Stimulated activated CD4-positive, alpha-beta T cell treated with anti-CD3 and anti-CD28 coated beads, Interleukin-2, amount 100 ng/mL, for 4 hours (primary cell): Measurements from ENCODE around the gene SVOP.
"Not testable (repeated sequence)": the region's sequence is repeated elsewhere in the genome, so short reads cannot be mapped to it uniquely, and the experiment has no call there.

Experiments used
- DNase-seq: peaks from one replicate; pipeline ENCODE4 v3.0.0-alpha.2; 2020; ENCODE audit warnings: low read depth

SVOP gene

DNA sequence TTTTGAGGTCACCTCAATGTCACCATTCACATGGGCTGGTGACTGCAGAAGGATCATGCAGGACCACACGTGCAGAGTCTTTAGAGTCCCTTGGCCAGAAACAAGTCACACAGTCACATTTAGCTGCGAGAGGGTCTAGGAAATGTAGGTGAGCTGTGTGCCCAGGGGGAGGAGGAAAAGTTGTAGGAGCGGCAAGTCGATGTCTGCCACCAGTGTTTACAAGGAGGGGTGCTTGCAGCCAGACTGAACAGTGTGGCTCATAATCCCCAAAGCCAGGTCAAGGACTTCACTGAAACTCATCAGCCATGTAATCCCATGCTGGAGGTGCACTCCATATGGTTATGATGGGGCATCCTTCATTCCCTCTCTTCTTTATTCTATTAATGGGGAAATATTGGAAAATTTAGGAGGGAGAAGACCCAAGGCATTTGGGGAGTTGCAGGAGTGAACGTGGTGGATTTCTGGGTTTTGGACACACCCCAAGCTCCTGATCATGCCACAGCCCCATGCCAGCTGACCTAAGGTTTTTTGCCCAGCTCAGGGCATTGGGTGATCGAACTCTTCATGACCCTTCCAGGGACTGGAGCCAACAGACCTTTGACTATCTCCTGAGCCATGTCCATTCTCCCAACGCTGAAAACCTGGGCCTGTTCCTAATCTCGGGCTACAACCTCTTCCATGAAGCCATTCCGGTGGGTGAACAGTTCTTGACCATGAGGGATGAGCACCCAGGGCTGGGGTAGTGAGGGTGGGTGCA is 133.8 kb downstream of the SVOP start:
- no peak for DNase-seq

DNA sequence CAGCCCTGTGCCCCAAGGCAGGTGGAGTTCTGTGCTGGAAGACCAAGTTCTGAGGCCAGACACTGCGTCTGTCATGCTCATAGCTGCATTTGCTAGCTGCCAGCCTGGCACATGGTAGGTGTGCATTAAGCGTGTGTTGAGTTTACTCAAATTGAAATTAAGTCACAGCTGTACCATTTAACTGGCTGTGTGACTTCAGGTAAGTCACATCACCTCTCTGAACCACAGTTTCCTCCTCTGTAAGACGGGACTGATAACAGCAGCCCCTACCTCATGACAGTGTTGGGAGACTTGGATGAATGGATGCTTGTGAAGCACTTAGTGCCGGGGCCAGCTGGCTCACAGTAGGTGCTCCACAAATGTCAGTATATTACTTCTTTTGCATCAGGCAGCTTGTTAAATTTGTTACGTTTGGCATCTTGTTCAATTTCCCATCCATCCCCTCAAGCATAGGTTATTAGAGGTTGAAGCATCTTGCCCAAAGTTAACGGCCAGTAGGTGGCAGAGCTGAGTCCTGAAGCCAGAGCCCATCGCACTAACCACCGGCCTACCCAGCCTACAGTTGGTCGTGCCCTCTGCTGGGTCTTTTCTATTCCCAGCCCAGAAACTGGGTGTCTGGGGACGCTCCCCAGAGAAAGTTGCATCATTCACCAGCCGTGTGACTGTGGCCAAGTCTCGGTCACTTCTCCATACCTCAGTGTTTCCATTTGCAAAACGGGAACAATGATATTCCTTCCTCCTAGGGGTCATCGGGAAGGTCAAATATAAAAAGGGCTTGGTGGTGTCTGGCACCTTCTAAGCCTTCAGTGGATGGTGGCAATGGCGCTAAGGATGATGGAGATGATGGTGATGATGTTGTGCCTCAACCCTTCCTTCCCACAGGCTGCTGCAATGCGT is 136.5 kb downstream of the SVOP start:
- DNase-seq: peak; percentile 36

DNA sequence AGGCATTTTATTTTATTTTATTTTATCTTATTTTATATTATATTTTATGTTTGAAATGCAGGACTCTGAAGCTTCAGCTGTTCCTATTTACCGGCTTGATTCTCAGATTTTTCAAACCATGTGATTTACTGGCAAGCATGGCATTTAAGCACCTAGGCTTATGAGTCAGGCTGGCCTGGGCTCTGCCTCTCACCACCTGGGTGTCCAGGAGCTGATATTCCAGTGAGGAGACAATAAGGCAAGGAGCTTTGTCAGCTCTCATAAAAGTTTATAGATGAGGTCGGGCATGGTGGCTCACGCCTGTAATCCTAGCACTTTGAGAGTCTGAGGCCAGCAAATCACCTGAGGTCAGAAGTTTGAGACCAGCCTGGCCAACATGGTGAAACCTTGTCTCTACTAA is 138.9 kb downstream of the SVOP start:
- no peak for DNase-seq

DNA sequence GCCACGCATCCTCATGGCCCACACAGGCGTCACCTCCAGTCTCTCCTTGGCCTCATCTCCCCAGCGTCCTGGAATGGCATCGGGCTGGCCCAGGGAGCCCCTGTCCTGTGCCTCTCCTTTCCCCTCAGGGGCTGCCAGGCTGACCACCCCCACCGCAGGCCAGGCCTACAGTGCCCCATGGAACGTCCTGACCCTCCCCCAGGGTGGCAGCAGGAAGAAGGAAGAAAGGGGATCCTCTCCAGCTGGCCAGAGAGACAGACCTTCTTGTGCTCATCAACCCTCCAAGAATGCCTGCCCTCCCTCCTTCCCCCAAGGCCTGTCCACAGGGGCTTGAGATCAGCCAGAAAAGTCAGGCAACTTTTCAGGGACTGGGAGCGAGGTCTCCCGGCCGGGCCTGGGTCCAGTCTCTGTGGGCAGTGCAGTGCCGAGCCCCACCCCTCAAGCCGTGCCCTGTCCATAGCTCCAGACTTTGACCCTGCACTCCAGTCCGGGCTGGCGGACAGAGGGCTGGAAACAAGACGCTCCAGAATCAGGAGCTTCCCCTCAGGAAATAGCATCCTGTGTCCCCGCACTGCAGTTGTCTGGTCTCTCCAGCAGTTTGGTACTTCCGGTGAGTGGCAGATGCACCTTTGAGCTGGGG is 141.1 kb downstream of the SVOP start, which contains the start of gene DAO:
Gene DAO, plus strand, starts transcription at position 478 of the 640 bp plus-strand sequence. CDS start 4,915 bp downstream, outside the sequence.
- no peak for DNase-seq

DNA sequence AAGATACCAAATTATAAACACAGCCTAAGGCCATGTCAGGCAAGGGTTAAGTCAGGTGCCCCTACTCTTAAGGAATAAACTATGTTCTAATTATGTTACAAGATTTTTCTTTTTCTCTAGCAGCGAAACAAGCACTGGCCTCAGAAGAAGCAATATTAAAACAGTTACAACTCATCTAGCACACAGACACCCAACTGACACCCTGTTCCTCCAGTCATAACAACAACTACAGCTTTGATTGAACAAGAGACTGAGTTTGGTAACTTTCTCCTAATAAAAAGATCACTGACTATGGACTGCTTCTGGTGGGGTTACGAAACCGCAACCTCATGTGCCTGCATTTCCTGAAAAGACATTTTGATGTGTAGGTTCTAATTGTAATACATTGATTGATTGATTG is 144.3 kb downstream of the SVOP start:
- DNase-seq: no peak

DNA sequence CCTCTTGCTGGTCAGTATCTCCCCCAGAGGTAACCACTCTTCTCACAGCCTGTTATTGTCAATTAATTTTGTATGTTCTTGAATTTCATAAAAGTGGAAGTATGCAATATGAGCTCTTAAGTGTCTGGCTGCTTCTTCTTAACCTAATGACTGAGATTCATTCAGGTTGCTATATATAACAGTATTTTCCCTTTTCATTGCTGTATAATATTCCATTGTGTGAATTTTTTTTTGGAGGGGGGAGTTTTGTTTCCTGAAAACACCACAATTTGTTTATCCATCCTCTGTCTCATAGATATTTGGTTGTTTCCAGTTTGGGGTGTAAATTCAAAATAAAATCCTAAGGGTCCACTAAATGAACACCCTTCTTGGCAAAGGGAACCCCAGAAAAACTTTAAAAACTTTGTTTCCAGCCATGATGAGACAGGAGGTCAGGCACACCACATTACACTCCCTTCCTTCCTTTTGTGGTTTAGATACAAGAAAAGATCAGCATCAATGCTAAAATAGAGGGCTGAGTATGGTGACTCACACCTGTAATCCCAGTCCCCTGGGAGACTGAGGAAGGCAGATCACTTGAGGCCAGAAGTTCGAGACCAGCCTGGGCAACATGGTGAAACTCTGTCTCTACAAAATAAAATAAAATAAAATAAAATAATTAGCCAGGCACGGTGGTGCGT is 145.0 kb downstream of the SVOP start:
- no peak for DNase-seq

DNA sequence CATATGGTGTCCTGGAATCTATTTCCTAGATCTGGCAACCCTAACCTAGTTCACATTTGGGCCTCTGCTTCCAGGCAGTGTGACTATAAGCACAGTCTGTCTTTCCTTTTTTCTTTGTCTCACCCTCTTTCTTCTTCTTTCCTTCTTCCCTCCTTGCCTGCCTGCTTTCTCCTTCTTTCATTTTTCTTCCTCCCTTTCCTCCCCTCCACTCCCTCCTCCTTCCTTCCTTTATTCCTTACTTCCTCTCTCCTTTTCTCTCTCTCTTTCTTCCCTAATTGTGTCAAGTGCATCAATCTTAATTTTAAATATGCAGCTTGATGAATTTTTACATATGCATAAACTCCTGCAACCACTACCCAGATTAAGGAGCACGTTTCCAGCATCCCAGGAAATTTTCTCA is 145.6 kb downstream of the SVOP start:
- DNase-seq: no peak

DNA sequence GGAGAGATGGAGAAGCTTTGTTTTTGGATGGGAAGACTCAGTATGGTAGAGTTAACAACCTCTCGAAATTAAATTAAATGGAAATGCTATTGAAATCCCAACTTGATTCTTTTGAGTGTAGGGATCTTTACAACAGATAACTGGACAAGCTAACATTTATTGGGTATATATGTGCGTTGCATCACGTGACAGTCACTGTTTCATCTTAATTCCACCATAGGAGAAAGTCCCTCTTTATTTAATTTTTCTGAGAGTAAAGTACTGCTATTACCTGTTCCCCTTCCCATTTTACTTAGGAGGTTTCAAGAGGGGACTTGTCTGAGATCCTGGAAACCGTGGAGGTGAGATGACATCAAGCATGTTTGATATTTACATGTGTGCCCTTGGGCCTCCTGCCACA is 152.1 kb downstream of the SVOP start:
- DNase-seq: no peak

DNA sequence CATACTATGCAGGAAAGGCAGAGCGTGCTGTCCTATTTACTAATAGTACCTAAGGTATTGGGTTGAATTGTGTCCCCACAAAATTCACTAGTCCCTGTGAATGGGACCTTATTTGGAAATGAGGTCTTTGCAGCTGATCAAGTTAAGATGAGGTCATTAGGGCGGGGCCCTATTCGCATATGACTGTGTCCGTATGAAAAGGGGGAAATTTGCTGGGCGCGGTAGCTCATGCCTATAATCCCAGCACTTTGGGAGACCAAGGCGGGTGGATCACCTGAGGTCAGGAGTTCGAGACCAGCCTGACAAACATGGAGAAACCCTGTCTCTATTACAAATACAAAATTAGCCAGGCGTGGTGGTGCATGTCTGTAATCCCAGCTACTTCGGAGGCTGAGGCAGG is 154.8 kb downstream of the SVOP start:
- not testable (repeated sequence) for DNase-seq

DNA sequence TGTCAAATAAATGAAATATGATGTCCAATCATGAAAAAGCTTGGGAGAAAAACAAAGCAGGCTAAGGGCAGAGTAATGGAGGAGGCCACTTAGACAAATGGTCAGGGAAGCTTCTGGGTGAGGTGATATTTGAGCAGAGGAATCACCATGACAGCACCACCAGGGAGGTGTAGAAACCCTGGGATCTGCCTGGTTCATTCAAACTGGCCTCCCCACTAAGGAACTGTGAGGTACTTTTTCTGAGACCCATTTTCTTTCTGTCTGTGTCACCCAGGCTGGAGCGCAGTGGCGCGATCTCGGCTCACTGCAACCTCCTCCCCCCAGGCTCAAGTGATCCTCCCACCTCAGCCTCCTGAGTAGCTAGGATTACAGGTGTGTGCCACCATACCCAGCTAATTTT is 155.7 kb downstream of the SVOP start:
- no peak for DNase-seq

DNA sequence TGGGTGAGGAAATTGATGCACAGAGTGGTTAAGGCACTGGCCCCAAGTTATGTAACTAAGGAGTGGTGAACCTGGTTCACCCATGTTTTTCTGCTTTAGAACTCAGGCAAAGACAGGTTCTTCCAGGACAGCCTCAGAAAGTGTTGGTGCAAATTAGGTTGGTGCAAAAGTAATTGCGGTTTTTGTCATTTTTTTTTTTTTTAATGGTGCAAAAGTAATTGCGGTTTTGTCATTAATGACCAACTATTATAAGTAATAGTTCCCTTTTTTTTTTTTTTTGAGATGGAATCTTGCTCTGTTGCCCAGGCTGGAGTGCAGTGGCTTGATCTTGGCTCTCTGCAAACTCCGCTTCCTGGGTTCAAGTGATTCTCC is 158.3 kb downstream of the SVOP start:
- DNase-seq: no peak

DNA sequence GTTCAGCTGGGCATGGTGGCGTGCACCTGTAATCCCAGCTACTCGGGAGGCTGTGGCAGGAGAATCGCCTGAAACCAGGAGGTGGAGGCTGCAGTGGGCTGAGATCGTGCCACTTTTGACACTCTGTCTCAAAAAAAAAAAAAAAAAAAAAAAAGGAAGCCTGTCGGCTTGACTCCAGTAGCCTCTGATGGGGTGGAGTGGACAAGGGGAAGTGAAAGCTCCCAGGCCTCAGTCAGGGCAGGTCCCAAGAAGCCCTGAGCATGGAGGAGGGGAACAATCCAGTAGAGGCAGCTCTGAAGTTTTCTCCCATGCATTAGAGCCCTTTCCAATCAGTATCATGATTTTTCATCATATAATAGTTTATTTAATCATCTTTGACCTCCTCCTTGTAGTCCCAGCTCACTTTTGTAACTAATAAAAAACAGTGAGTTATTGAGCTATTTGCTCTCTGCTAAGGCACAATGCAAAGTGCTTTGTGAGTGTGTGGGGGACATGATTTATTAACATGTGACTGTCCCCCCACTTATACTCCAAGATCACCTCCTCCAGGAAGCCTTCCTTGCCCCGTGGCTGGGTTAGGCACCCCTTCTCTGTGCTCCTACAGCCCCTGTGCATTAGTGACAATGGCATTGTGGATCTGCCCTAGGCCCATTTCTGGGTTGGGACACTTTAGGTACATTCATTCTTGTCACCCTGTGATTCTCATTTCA is 158.8 kb downstream of the SVOP start:
- no peak for DNase-seq

DNA sequence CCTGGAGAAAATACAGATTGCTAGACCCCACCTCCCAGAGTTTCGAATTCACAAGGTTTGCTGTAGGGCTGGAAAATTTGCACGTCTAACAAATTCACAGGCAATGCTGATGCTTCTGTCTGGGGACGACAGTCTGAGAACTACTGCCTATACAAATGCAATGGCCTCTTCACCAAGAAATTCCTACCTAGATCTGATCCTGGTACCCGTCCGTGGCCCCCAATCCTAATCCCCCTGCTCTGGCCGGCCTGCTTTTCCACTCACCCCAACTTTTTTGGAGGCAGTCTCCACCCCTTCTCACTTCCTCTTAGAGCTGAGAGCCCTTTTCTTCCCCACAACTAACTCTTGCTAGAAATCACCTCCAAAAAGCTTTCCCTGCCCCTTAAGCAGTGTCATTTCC is 160.4 kb downstream of the SVOP start:
- no peak for DNase-seq

DNA sequence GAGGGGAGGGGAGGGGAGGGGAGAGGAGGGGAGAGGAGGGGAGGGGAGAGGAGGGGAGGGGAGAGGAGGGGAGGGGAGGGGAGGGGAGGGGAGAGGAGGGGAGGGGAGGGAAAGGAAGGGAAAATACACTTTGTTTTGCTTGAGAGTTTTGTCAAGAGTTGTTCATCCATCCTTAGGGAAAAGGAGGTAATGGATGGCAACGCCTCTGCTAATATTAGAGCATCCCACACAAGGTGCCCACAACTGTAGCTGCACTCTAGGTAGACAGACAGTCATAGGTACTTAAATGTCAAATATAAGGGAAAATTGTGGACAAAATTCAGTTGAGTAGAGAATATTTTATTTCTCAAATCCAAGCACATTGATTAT is 161.0 kb downstream of the SVOP start:
- DNase-seq: no peak

DNA sequence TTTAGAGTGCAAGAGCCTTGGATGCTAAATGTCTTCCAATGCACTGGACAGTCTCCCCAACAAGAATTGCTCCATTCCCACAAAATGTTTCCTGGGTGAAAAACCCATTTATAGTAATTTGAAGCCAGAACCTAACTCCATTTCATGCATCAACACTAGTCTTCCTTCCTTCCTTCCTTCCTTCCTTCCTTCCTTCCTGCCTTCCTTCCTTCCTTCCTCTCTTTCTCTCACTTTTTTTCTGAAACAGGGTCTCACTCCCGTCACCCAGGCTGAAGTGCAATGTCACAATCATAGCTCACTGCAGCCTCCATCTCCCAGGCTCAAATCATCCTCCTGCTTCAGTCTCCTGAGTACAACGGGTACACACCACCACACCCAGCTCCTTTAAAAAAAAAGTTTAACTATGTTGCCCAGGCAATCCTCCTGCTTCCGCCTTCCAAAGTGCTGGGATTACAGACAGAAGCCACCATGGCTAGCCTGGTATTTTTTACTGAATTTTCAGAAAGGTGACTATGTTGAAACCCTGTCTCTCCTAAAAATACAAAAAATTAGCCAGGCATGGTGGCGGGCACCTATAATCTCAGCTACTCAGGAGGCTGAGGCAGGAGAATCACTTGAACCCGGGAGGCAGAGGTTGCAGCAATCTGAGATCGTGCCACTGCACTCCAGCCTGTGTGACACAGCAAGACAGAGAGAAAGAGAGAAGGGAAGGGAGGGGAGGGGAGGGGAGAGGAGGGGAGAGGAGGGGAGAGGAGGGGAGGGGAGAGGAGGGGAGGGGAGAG is 161.5 kb downstream of the SVOP start:
- not testable (repeated sequence) for DNase-seq

DNA sequence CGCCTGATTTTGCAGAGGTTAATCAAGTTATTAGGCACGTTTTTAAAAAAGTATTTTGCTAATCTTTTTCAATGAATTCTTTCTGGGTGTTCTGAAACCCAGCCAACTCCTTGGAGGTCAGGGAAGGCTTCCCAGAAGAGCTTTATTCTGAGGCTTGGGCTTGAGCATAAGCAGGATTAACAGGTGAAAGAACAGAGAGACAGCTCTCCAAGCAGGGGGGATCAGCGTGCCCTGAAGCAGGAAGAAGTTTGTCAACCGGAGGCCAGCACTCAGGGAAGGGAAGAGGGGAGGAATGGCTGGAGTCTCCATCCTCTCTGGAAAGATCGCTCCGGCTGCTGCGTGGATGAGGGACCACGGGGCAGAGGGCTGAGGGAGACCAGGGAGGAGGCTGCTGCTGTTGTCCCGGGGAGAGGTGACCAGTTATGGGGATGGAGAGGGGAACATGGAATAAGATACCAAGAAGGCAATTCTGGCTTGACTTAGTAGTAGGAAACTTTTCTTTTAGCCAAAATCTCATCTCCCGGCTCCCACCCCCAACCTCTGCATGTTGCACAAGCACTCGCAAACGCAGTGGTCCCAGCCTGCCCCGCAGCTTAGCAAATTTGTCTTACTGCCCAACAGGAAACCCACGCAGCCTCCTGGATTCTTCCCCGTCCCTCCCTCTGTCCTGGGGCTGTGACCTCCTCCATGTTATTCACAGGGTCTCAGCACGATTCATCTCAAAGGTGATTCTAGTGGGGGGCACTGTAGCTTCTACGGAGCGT is 162.4 kb downstream of the SVOP start:
- no peak for DNase-seq
